SKM-1 treated with dmso at 0.1 percent for 144 hours (cell line): Measurements from ENCODE around the gene STAB1.
A peak's percentile ranks its signal among the peaks of the same experiment; 100 is the strongest.
"Not testable (repeated sequence)": the region's sequence is repeated elsewhere in the genome, so short reads cannot be mapped to it uniquely, and the experiment has no call there.

Source experiments
- DNase-seq: peaks from one replicate; lab custom pipeline; 2025; ENCODE audit not compliant: unreplicated experiment; lab: John Stamatoyannopoulos, UW

The STAB1 gene

GRCh38 chr3:52523386-52524257 lies 28.5 kb downstream of the STAB1 start:
- no peak for DNase-seq

- no peak for DNase-seq
Measured at GRCh38 chr3:52524258-52524751, 29.2 kb downstream of the STAB1 start.

GRCh38 chr3:52524752-52525679 lies 29.9 kb downstream of the STAB1 start:
- no peak for DNase-seq

GRCh38 chr3:52525680-52526561 lies 30.8 kb downstream of the STAB1 start:
- no peak for DNase-seq

- not testable (repeated sequence) for DNase-seq
Measured at GRCh38 chr3:52526671-52527038, 31.5 kb downstream of the STAB1 start.

- no peak for DNase-seq
Measured at GRCh38 chr3:52527039-52527731, 32.0 kb downstream of the STAB1 start.

GRCh38 chr3:52527732-52528585 lies 32.8 kb downstream of the STAB1 start:
- DNase-seq = no peak

GRCh38 chr3:52528586-52529375 lies 33.6 kb downstream of the STAB1 start:
- DNase-seq = no peak

GRCh38 chr3:52529376-52530333 lies 34.5 kb downstream of the STAB1 start:
- no peak for DNase-seq

GRCh38 chr3:52530918-52531826 lies 36.0 kb downstream of the STAB1 start:
- no peak for DNase-seq

GRCh38 chr3:52531860-52532516 lies 36.9 kb downstream of the STAB1 start:
- no peak for DNase-seq

- DNase-seq = no peak
Measured at GRCh38 chr3:52532517-52532837, 37.3 kb downstream of the STAB1 start.

GRCh38 chr3:52532838-52533622 lies 37.9 kb downstream of the STAB1 start:
- DNase-seq = no peak

GRCh38 chr3:52533623-52534280 lies 38.6 kb downstream of the STAB1 start, which contains the start of gene NT5DC2:
Gene NT5DC2 (minus strand): TSS chr3:52533857. CDS start chr3:52533737, 120 bp downstream.
- DNase-seq = peak; percentile 26
